Tibial nerve (tissue), 3 donors: ENCODE results near the gene CLMN.

Experiments
- POLR2A ChIP-seq, 2 donors: fragments of 450-650 bp; IDR thresholded peaks; one replicate each; pipeline ENCODE4 v1.6.1; 2017; ENCODE audit warnings: antibody characterized with exemption in 2 of 2, mild to moderate bottlenecking in 2 of 2, moderate library complexity in 2 of 2
- TF ChIP-seq, protein P1 (sequence below), 5 experiments: fragments of 200-600 bp in 3 of 5; fragments of 450-650 bp in 2 of 5; sonication (generic) in 3 of 5; IDR thresholded peaks; one replicate each; pipeline ENCODE4 v1.5.1; 2016 to 2019; ENCODE audit warnings: antibody characterized with exemption in 5 of 5, mild to moderate bottlenecking in 3 of 5, moderate library complexity in 2 of 5

DNA sequence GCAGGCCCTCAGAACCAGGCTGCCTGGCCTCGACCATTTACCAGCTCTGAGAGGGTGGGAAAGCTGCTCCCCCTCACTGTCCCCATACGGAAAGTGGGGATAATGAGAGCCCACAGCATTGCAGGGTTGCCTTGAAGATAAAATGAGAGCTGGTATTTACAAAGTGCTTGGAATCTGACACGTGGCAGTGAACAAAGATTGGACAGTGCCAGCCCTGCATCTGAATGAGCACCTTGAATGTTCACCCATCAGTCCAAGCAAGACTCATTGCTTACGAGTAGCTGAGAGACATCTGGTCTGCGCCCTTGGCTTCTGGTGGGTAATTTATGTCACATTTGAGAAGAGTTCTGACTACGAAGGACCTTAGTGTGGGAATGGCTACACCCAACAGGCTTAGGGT is 67.5 kb downstream of the CLMN start:
- TF ChIP-seq, protein P1, sequence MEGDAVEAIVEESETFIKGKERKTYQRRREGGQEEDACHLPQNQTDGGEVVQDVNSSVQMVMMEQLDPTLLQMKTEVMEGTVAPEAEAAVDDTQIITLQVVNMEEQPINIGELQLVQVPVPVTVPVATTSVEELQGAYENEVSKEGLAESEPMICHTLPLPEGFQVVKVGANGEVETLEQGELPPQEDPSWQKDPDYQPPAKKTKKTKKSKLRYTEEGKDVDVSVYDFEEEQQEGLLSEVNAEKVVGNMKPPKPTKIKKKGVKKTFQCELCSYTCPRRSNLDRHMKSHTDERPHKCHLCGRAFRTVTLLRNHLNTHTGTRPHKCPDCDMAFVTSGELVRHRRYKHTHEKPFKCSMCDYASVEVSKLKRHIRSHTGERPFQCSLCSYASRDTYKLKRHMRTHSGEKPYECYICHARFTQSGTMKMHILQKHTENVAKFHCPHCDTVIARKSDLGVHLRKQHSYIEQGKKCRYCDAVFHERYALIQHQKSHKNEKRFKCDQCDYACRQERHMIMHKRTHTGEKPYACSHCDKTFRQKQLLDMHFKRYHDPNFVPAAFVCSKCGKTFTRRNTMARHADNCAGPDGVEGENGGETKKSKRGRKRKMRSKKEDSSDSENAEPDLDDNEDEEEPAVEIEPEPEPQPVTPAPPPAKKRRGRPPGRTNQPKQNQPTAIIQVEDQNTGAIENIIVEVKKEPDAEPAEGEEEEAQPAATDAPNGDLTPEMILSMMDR (IDR thresholded peaks at IDR 0.05): no peak
- TF ChIP-seq POLR2A (IDR thresholded peaks at IDR 0.05): no peak
